WTC11 (cell line): Measurements from ENCODE around the gene NAA20. TPM values are rescaled to one million over a fixed set of nuclear protein-coding genes. Genes with fewer than 3 reads are reported as not detected.

Experiments
- ATAC-seq: fragments of 200-7000 bp; cut with Tn5 transposase; 2 replicates; pipeline ENCODE4 v1.10.0; 2021; ENCODE audit warnings: mild to moderate bottlenecking, moderate library complexity
- CTCF ChIA-PET: fragments of 300-600 bp; sonication (Branson Sonifier 250); formaldehyde crosslinking; loops from one replicate; lab custom pipeline; 2021; ENCODE audit warnings: antibody characterized with exemption; lab: Charles Lee
- POLR2A ChIA-PET: fragments of 350-600 bp; sonication (Branson Sonifier 250); formaldehyde crosslinking; loops from one replicate; lab custom pipeline; 2021; ENCODE audit warnings: antibody characterized with exemption; lab: Charles Lee
- DNase-seq: peaks from one replicate; pipeline ENCODE4 v3.0.0; 2021; ENCODE audit warnings: low spot score
- H3K27ac Mint-ChIP-seq: 2 replicates; pipeline ENCODE4 v1.8.0; 2021; ENCODE audit warnings: mixed read lengths
- H3K27me3 Mint-ChIP-seq: 2 replicates; pipeline ENCODE4 v1.8.0; 2021; ENCODE audit warnings: low read depth, mild to moderate bottlenecking, moderate library complexity, mixed read lengths
- H3K36me3 Mint-ChIP-seq: 2 replicates; pipeline ENCODE4 v1.8.0; 2021; ENCODE audit warnings: mixed read lengths
- H3K4me1 Mint-ChIP-seq: 2 replicates; pipeline ENCODE4 v1.8.0; 2022; ENCODE audit warnings: mixed read lengths
- H3K4me3 Mint-ChIP-seq: 2 replicates; pipeline ENCODE4 v1.8.0; 2021; ENCODE audit warnings: mild to moderate bottlenecking, moderate library complexity, mixed read lengths
- H3K9me3 Mint-ChIP-seq: 2 replicates; pipeline ENCODE4 v1.8.0; 2021; ENCODE audit warnings: mixed read lengths
- ATF1 ChIP-seq: sonication (generic); formaldehyde crosslinking; IDR thresholded peaks from 2 replicates; pipeline ENCODE4 v1.8.1; 2023; ENCODE audit warnings: mild to moderate bottlenecking, moderate library complexity, missing genetic modification reagents
- CREB1 ChIP-seq: sonication (generic); formaldehyde crosslinking; IDR thresholded peaks from 2 replicates; pipeline ENCODE4 v1.8.0; 2023; ENCODE audit warnings: mild to moderate bottlenecking, missing genetic modification reagents
- FOXJ3 ChIP-seq: sonication (generic); formaldehyde crosslinking; IDR thresholded peaks from 2 replicates; pipeline ENCODE4 v1.9.0; 2021; ENCODE audit warnings: missing genetic modification reagents, mild to moderate bottlenecking, borderline replicate concordance
- GABPB1 ChIP-seq: sonication (generic); formaldehyde crosslinking; IDR thresholded peaks from 2 replicates; pipeline ENCODE4 v1.8.1; 2023; ENCODE audit warnings: mild to moderate bottlenecking, missing genetic modification reagents
- HMGA2 ChIP-seq: fragments of 250-450 bp; sonication (Bioruptor Pico); IDR thresholded peaks from 2 replicates; pipeline ENCODE4 v1.4.0; 2021; ENCODE audit warnings: mild to moderate bottlenecking, moderate library complexity
- NFATC4 ChIP-seq: fragments of 250-450 bp; sonication (Bioruptor Pico); IDR thresholded peaks from 2 replicates; pipeline ENCODE4 v1.9.0; 2021; ENCODE audit warnings: mild to moderate bottlenecking
- NR2C2 ChIP-seq: sonication (generic); formaldehyde crosslinking; IDR thresholded peaks from 2 replicates; pipeline ENCODE4 v1.8.0; 2022; ENCODE audit warnings: mild to moderate bottlenecking, missing genetic modification reagents
- PRRX2 ChIP-seq: fragments of 250-450 bp; sonication (Bioruptor Pico); IDR thresholded peaks from 2 replicates; pipeline ENCODE4 v1.8.0; 2021; ENCODE audit warnings: mild to moderate bottlenecking
- SMAD4 ChIP-seq: sonication (generic); formaldehyde crosslinking; IDR thresholded peaks from 2 replicates; pipeline ENCODE4 v1.8.0; 2022; ENCODE audit warnings: mild to moderate bottlenecking, missing genetic modification reagents
- ZNF219 ChIP-seq: sonication (generic); formaldehyde crosslinking; IDR thresholded peaks from 2 replicates; pipeline ENCODE4 v1.8.0; 2023; ENCODE audit warnings: missing genetic modification reagents, mild to moderate bottlenecking, borderline replicate concordance
- ZNF671 ChIP-seq: fragments of 250-450 bp; sonication (Bioruptor Pico); IDR thresholded peaks from 2 replicates; pipeline ENCODE4 v1.8.0; 2021; ENCODE audit warnings: mild to moderate bottlenecking
- total RNA-seq: library from RNA; stranded (reverse); gene quantifications from 3 replicates; pipeline ENCODE4 v1.2.3, GENCODE V29; 2021
- TF ChIP-seq, protein P1 (sequence below): sonication (generic); formaldehyde crosslinking; IDR thresholded peaks from 2 replicates; pipeline ENCODE4 v1.8.0; 2022; ENCODE audit warnings: mild to moderate bottlenecking, missing genetic modification reagents
- TF ChIP-seq, protein P2 (sequence below): sonication (generic); formaldehyde crosslinking; IDR thresholded peaks from 2 replicates; pipeline ENCODE4 v1.8.0; 2023; ENCODE audit warnings: missing genetic modification reagents
- TF ChIP-seq, protein P3 (sequence below): fragments of 250-450 bp; sonication (Bioruptor Pico); IDR thresholded peaks from 2 replicates; pipeline ENCODE4 v1.9.0; 2021; ENCODE audit warnings: moderate library complexity, mild to moderate bottlenecking, inconsistent platforms, borderline replicate concordance
- TF ChIP-seq, protein P4 (sequence below): sonication (generic); formaldehyde crosslinking; IDR thresholded peaks from 2 replicates; pipeline ENCODE4 v1.8.1; 2023; ENCODE audit warnings: mild to moderate bottlenecking, missing genetic modification reagents, moderate library complexity
- TF ChIP-seq, protein P5 (sequence below): fragments of 250-450 bp; sonication (Bioruptor Pico); IDR thresholded peaks from 2 replicates; pipeline ENCODE4 v2.1.2; 2022; ENCODE audit warnings: mild to moderate bottlenecking, moderate library complexity
- TF ChIP-seq, protein P6 (sequence below): sonication (generic); formaldehyde crosslinking; IDR thresholded peaks from 2 replicates; pipeline ENCODE4 v1.8.0; 2022; ENCODE audit warnings: mild to moderate bottlenecking, missing genetic modification reagents
- TF ChIP-seq, protein P7 (sequence below): sonication (generic); formaldehyde crosslinking; IDR thresholded peaks from 2 replicates; pipeline ENCODE4 v1.8.0; 2022; ENCODE audit warnings: mild to moderate bottlenecking, missing genetic modification reagents
- TF ChIP-seq, protein P8 (sequence below): sonication (generic); formaldehyde crosslinking; IDR thresholded peaks from 2 replicates; pipeline ENCODE4 v1.8.1; 2023; ENCODE audit warnings: mild to moderate bottlenecking, missing genetic modification reagents
- TF ChIP-seq, protein P9 (sequence below): sonication (generic); formaldehyde crosslinking; IDR thresholded peaks from 2 replicates; pipeline ENCODE4 v1.8.0; 2022; ENCODE audit warnings: mild to moderate bottlenecking, missing genetic modification reagents
- TF ChIP-seq, protein P10 (sequence below): sonication (generic); formaldehyde crosslinking; IDR thresholded peaks from 2 replicates; pipeline ENCODE4 v1.8.0; 2022; ENCODE audit warnings: missing genetic modification reagents

NAA20 gene
- total RNA-seq, 1 experiment from 2014 or later: 34.0 TPM

DNA sequence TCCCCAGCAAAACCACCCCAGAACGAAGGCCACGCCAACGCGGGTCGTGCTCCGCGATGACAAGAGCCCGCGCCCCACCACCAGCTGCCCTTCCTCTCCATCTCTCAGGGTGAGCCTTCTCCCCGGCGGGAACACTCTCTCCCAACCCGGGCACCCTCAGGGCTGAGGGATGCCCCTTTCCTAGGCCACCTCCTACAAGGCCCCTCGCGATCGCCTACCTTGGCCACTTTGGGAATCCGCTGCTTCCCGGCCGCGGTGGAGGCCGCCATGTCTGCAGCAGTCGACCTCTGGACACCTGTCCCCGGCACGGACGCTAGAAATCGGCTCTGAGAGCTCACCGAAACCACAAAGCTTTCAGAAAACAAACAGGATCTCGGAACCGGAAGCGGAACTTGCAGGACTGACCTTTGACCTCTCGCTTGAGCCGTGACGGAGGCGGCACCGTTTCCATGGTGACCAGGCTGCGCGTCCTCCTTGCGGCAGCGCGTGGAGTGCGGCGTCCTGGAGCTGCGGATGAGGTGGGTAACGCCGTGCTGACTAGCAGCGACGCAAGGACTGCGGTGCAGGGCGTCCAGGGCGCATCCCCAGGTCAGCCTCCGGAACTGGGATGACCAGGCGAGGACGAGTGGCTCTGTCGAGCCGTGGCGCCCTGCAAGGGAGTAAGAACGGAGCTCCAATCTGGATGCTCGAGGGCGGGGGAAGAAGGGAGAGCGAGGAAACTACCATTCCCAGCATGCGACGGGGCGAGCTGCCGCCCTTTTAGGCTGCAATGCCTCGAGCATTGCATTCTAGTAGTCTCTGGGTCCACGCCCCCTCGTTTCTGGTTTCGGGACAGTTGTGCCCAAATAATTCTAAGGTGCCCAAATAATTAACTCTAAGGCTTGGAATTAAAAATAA, 35.2 kb downstream of the NAA20 start, which contains the start of the genes CFAP61 and CRNKL1:
Gene CFAP61 (plus strand): TSS at position 459 of the 897 bp plus-strand sequence. CDS start 4,122 bp downstream, outside the sequence.
Gene CRNKL1 (minus strand): TSS at position 393 of the 897 bp plus-strand sequence. CDS start 124 bp downstream, at position 269.
- POLR2A ChIA-PET: interaction anchor here (1.8 kb wide), 1 partner anchor 35 kb away, joined by 8 read pairs; the partner anchor contains the start of gene NAA20
- Mint-ChIP-seq H3K9me3 (no peaks in the 10 kb centered on the region), H3K27me3 (no peaks in the 10 kb centered on the region), H3K4me3 (peak within 1 kb of the TSS; percentile 98), H3K4me1 (peaks cover 2% of the 10 kb centered on the region; the same call in 1 of the 2 replicates), H3K27ac (peak within 1 kb of the TSS; percentile 99), H3K36me3 (peaks cover 31% of the 10 kb centered on the region)
- DNase-seq (peak; percentile 97), ATAC-seq (peak; percentile 95)
- CTCF ChIA-PET: interaction anchor here (0.7 to 2.8 kb wide), 5 partner anchors 35 to 542 kb away, joined by 3 to 20 read pairs (median 5); partner anchors contain the start of gene NAA20
- TF ChIP-seq SMAD4 (no peak), NFATC4 (CRISPR knock-in tag) (no peak), ZNF671 (CRISPR knock-in tag) (no peak), CREB1 (CRISPR knock-in tag) (no peak), PRRX2 (CRISPR knock-in tag) (no peak), ATF1 (CRISPR knock-in tag) (no peak), NR2C2 (CRISPR knock-in tag) (peak; percentile 92), ZNF219 (CRISPR knock-in tag) (no peak), FOXJ3 (no peak), GABPB1 (CRISPR knock-in tag) (peak; percentile 93), HMGA2 (CRISPR knock-in tag) (no peak)
- TF ChIP-seq, protein P1, sequence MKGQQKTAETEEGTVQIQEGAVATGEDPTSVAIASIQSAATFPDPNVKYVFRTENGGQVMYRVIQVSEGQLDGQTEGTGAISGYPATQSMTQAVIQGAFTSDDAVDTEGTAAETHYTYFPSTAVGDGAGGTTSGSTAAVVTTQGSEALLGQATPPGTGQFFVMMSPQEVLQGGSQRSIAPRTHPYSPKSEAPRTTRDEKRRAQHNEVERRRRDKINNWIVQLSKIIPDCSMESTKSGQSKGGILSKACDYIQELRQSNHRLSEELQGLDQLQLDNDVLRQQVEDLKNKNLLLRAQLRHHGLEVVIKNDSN (CRISPR knock-in tag): no peak
- TF ChIP-seq, protein P2, sequence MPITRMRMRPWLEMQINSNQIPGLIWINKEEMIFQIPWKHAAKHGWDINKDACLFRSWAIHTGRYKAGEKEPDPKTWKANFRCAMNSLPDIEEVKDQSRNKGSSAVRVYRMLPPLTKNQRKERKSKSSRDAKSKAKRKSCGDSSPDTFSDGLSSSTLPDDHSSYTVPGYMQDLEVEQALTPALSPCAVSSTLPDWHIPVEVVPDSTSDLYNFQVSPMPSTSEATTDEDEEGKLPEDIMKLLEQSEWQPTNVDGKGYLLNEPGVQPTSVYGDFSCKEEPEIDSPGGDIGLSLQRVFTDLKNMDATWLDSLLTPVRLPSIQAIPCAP (CRISPR knock-in tag): no peak
- TF ChIP-seq, protein P3, sequence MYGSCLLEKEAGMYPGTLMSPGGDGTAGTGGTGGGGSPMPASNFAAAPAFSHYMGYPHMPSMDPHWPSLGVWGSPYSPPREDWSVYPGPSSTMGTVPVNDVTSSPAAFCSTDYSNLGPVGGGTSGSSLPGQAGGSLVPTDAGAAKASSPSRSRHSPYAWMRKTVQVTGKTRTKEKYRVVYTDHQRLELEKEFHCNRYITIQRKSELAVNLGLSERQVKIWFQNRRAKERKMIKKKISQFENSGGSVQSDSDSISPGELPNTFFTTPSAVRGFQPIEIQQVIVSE (CRISPR knock-in tag): no peak
- TF ChIP-seq, protein P4, sequence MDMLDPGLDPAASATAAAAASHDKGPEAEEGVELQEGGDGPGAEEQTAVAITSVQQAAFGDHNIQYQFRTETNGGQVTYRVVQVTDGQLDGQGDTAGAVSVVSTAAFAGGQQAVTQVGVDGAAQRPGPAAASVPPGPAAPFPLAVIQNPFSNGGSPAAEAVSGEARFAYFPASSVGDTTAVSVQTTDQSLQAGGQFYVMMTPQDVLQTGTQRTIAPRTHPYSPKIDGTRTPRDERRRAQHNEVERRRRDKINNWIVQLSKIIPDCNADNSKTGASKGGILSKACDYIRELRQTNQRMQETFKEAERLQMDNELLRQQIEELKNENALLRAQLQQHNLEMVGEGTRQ: peak; percentile 37; the same call in 1 of the 2 replicates
- TF ChIP-seq, protein P5, sequence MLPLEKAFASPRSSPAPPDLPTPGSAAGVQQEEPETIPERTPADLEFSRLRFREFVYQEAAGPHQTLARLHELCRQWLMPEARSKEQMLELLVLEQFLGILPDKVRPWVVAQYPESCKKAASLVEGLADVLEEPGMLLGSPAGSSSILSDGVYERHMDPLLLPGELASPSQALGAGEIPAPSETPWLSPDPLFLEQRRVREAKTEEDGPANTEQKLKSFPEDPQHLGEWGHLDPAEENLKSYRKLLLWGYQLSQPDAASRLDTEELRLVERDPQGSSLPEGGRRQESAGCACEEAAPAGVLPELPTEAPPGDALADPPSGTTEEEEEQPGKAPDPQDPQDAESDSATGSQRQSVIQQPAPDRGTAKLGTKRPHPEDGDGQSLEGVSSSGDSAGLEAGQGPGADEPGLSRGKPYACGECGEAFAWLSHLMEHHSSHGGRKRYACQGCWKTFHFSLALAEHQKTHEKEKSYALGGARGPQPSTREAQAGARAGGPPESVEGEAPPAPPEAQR: no peak
- TF ChIP-seq, protein P6, sequence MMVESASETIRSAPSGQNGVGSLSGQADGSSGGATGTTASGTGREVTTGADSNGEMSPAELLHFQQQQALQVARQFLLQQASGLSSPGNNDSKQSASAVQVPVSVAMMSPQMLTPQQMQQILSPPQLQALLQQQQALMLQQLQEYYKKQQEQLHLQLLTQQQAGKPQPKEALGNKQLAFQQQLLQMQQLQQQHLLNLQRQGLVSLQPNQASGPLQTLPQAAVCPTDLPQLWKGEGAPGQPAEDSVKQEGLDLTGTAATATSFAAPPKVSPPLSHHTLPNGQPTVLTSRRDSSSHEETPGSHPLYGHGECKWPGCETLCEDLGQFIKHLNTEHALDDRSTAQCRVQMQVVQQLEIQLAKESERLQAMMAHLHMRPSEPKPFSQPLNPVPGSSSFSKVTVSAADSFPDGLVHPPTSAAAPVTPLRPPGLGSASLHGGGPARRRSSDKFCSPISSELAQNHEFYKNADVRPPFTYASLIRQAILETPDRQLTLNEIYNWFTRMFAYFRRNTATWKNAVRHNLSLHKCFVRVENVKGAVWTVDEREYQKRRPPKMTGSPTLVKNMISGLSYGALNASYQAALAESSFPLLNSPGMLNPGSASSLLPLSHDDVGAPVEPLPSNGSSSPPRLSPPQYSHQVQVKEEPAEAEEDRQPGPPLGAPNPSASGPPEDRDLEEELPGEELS: peak; percentile 33; the same call in 1 of the 2 replicates
- TF ChIP-seq, protein P7, sequence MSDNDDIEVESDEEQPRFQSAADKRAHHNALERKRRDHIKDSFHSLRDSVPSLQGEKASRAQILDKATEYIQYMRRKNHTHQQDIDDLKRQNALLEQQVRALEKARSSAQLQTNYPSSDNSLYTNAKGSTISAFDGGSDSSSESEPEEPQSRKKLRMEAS: peak; percentile 92
- TF ChIP-seq, protein P8, sequence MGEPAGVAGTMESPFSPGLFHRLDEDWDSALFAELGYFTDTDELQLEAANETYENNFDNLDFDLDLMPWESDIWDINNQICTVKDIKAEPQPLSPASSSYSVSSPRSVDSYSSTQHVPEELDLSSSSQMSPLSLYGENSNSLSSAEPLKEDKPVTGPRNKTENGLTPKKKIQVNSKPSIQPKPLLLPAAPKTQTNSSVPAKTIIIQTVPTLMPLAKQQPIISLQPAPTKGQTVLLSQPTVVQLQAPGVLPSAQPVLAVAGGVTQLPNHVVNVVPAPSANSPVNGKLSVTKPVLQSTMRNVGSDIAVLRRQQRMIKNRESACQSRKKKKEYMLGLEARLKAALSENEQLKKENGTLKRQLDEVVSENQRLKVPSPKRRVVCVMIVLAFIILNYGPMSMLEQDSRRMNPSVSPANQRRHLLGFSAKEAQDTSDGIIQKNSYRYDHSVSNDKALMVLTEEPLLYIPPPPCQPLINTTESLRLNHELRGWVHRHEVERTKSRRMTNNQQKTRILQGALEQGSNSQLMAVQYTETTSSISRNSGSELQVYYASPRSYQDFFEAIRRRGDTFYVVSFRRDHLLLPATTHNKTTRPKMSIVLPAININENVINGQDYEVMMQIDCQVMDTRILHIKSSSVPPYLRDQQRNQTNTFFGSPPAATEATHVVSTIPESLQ (CRISPR knock-in tag): no peak
- TF ChIP-seq, protein P9, sequence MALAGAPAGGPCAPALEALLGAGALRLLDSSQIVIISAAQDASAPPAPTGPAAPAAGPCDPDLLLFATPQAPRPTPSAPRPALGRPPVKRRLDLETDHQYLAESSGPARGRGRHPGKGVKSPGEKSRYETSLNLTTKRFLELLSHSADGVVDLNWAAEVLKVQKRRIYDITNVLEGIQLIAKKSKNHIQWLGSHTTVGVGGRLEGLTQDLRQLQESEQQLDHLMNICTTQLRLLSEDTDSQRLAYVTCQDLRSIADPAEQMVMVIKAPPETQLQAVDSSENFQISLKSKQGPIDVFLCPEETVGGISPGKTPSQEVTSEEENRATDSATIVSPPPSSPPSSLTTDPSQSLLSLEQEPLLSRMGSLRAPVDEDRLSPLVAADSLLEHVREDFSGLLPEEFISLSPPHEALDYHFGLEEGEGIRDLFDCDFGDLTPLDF (CRISPR knock-in tag): no peak
- TF ChIP-seq, protein P10, sequence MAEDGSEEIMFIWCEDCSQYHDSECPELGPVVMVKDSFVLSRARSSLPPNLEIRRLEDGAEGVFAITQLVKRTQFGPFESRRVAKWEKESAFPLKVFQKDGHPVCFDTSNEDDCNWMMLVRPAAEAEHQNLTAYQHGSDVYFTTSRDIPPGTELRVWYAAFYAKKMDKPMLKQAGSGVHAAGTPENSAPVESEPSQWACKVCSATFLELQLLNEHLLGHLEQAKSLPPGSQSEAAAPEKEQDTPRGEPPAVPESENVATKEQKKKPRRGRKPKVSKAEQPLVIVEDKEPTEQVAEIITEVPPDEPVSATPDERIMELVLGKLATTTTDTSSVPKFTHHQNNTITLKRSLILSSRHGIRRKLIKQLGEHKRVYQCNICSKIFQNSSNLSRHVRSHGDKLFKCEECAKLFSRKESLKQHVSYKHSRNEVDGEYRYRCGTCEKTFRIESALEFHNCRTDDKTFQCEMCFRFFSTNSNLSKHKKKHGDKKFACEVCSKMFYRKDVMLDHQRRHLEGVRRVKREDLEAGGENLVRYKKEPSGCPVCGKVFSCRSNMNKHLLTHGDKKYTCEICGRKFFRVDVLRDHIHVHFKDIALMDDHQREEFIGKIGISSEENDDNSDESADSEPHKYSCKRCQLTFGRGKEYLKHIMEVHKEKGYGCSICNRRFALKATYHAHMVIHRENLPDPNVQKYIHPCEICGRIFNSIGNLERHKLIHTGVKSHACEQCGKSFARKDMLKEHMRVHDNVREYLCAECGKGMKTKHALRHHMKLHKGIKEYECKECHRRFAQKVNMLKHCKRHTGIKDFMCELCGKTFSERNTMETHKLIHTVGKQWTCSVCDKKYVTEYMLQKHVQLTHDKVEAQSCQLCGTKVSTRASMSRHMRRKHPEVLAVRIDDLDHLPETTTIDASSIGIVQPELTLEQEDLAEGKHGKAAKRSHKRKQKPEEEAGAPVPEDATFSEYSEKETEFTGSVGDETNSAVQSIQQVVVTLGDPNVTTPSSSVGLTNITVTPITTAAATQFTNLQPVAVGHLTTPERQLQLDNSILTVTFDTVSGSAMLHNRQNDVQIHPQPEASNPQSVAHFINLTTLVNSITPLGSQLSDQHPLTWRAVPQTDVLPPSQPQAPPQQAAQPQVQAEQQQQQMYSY (CRISPR knock-in tag): no peak
